Activated T-cell treated with anti-CD3 and anti-CD28 coated beads for 48 hours (primary cell): ENCODE measurements around the gene TFDP3.

Source experiments
- DNase-seq: peaks from one replicate; pipeline ENCODE4 v3.0.0-alpha.2; 2020; ENCODE audit warnings: low read depth

The TFDP3 gene

DNA sequence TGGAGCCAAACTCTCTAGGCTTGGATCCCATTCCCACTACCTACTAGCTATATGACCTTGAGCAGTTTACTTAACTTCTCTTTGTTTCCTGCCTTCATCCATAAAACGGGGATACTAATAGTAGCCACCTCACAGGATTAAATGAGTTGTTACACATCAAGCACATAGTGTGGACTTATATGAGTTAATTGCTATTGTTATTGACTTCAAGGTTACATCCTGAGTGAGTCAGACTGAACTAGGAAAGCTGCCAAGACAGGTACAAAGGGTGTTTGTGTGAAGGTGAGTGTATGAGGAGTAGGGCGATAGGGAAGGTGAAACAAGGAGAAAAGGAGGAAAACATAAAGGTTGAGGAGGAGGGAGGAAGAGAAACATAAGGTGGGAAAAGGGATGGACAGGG lies 32.2 kb downstream of the TFDP3 start:
- no peak for DNase-seq

DNA sequence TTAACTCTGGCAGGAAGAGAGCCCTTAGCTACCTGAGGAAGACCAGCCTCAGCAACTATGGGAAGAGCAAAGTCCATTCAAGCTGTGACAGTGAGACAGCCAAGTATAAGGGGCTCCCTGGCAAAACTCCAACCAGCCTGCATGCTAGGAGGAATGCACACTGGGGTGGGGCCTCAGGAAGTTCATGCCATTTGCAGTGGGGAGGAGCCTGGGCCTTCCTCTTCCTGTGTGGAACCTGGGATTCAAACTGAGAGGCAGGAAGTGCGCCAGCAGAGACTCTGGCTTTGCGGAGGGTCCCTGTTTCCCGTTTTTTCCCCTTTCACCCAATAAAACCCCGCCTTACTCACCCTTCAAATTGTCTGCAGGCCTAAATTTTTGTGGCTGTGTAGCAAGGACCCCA lies 33.0 kb downstream of the TFDP3 start:
- DNase-seq: no peak

DNA sequence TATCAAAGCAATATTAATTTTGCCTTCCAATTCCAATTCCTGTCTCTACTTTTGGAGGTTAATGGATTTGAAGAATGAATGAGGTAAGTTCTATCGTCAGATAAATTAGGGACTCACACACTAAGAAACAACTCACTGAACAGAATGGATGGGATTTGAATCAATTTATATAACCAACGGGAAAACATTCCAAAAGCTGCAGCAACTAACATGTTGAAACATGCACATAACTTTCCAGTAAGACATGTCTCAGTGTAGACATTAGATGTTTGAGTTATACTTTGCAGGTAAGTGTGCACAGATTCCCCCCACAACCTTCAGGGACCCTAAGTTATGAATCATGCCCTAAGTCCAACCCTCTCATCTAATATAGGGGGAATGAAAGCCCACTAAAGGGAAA lies 34.3 kb downstream of the TFDP3 start:
- DNase-seq: no peak

DNA sequence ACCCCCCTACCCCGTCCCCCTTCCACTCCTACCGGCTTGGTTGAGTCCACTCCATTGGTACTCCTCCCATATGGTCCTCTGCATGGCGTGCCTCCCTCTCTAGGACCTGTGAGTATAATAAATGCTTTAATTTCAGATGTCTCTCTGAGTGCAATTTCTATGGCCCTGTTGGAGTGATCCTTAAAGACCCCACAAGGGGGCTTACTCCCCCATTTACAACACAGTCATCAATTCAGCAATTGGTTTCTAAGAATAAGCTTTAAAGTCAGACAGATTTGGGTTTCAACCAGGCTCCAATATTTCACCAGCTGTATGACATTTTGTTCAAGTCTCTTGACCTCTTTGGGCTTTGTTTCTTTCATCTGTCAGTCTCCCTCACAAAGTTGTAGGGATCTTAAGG lies 38.7 kb downstream of the TFDP3 start:
- DNase-seq: no peak

DNA sequence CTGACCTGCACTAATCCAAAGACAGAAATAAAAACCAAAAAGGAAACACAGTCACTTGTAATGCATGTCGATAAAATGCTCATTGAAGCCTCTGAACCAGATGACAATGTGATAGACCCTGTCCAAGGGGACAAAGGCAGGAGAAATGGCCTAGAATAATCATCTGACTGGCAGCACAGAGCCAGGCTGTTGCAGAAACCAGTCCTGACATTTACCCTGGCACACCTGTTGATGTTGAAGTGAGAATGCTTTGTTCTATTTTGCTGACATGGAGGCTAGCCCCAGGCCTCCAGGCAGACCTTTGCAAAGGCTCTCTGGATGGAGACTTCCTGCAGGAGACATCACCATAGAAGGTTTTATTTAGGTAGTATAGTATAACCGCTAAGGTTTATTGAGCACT lies 41.0 kb downstream of the TFDP3 start:
- DNase-seq: no peak

DNA sequence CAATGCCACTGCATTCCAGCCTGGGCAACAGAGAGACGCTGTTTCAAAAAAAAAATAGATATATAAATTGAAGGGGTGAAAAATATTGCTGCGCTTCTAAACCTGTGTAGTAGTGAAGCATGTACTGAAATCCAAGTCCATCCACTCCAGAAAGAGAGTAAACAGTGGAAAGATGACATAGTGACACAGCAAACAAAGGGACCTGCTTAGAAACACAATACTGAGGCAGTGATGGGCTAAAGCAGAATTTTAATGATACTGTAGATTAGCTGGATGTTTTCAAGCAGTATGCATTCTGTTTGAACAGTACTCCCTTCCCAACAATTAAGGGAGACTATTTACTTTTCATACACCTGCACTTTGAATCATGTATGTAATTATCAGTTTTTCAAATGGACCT lies 42.5 kb downstream of the TFDP3 start:
- no peak for DNase-seq

DNA sequence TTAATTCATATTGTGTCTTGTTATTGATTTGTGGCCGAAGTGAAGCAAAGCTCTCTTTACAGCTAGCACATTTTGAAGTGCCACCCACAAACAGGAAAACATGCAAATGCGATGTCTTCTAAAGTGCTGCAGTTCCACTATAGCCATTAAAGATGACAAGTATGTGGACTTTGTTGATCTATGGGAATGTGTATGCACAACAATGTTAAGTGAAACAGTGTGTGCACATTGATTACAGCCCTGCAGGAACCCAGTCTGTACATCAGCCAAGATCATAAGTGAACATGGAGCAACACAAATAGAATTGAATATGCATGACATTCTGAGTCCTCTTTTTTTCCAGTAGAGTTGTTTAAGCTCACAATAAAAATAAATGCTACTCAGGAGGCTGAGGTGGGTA lies 43.0 kb downstream of the TFDP3 start:
- no peak for DNase-seq

DNA sequence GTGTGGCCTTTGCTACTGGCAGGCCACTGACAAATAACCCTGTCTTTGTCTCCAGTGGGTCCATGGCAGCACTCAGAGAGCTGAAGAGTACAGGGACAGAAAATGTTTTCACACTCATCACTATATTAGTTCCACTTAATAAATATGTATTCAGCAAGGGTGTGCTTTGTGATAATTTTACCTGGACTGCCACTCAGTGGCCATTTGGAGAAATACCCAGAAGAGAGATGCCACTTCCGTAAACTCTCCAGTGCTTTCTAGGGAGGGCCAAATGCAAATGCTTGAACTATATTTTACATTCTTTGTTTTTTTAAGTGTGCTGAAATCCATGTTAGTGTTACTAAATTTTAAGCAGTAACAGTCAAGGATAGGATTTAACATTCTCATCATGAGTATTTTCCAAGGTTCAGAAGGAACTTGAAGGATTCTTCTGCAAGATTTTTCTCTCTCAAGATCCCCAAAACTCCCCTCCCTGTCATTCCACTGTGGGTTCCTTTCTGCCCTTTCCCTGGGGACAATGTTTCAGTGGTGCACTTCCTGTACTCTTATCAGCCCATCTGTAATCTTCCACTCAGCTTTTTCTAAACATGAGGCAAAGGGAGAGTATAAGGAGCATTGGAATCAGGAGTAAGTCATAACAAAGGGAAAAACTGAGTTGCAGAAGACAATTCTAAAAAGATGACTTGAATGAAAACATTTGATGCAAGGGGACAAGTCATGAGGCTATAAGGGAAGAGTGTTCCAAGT lies 46.0 kb downstream of the TFDP3 start:
- no peak for DNase-seq
